Inferior parietal cortex (tissue), 1 donor: ENCODE results near the gene CNGB1.
"Not testable (repeated sequence)": the region's sequence is repeated elsewhere in the genome, so short reads cannot be mapped to it uniquely, and the experiment has no call there.

Experiments
- DNase-seq: peaks from one replicate; pipeline ENCODE4 v3.0.0-alpha.2; 2016; ENCODE audit errors: extremely low spot score

CNGB1 gene

GRCh38 chr16:57997176-57997527 lies 26.2 kb upstream of the CNGB1 start:
- no peak for DNase-seq

DNA sequence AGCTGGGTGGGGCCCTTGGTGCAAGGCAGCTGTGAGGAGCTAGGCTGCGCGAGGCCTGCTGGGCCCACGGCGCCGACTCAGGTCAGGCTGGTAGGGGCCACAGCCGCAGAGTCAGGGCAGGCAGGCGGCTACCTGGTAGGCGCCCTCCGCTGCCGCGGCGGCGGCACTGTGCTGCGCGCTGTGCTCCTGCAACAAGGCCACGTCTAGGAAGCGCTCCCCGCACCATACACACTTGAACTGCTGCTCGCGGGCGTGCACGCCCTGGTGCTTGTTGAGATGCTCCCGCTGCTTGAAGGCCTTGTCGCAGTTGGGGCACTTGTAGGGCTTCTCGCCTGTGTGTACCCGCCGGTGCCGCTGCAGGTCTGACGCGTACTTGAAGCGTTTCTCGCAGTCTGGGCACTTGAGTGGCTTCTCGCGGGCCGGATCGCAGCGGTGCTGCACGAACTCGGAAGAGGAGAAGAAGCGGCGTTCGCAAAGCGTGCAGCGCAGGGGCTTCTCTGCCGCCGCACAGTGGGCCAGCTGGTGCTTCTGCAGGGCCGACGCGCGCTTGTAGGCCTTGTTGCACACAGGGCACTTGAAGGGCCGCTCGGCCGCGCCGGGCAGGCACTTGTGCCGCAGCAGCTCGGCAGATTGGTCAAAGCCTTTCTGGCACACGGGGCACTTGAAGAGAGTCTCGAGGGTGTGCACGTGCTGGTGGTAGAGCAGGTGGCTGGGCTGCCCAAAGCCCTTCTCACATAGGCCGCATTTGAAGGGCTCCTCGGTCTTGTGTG lies 25.7 kb upstream of the CNGB1 start:
- DNase-seq: no peak

DNA sequence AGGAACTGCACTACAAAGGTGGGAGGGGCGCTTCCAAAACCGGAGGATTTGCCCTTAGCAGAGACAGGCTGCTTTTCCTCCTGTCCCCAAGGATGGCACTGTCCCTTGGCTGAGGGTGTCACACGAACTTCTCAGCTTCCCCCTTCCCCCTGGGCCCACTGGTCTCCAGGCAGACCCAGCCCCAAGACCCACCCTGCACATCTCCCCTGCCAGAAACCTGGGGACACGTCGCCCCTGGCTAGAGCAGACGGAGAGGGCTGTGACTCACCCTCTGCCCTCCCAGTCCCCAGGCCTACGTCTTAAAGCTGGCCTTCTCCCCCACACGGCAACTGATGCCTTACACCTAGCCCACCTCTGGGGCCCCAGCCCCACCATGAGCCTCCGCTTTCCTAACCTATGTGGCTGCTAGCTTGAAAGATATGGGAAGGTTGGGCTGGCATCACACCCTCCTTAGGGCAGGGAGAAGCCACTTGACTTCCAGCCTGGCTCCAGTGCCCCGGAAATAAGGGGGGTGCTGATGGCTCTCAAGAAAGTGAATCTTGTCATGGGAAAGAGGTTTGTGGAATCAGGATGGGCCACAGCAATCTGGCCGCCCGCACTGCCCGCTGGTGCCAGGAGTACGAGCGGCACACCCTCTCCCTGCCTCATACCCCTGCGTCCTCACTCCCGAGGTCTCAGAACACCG lies 24.9 kb upstream of the CNGB1 start:
- DNase-seq: no peak

DNA sequence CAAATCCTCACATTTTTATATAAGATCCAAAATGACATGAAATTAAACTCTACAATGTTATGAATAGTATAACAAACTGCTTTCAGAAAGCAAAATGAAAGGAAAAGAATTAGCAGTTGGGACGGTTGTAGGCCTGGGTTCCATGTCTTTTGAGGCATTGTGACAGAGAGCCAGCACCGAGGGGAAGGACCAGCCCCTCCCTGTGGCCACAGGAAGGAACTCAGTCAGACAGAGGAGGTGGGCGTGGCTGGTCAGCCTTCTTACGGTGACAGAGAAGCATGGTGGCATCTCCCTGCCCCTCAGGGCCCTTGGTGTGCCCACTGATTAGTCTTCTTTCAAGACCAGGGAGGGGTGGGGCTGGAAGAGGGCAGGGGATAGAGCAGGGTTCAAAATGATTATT lies 23.9 kb upstream of the CNGB1 start:
- no peak for DNase-seq

DNA sequence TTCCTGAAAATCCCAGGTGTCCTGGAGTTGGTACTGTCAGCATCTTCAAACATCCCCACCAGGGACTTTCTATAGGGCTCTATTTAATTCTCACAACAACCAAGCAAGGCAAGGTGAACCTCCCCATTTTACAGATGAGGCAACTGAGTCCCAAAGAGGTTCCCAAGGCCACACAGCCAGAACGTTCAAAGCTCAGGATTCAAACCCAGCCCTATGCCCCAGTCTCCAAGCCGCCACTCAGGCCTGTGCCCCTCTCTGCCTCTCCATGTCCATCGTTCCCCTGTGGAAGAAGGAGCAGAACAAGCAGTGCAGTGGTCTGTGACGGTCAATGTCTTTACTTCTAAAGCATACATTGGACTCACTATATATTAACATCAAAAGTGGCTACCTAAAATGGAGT lies 23.4 kb upstream of the CNGB1 start:
- DNase-seq: no peak

GRCh38 chr16:57993897-57994296 lies 23.0 kb upstream of the CNGB1 start:
- DNase-seq: no peak

- no peak for DNase-seq
Measured at GRCh38 chr16:57993438-57993837, 22.5 kb upstream of the CNGB1 start.

DNA sequence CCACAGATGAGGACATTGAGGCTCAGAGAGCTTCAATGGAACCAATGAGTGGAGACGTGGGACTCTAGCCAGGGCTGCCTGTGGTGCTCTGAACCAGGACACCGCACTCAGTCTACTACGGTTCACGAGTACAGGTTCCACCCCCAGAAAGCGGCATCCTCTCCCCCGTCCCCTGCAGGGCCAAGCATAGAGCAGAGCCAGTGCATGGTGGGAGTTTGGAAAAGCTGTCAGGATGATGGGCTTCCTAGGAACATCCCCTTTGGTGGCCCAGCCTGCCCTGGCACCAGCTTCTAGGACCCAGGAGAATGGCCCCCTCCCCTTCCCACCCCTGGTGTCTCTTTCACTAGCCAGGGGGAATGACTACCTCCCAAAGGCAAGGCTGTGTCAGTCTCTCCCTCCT lies 21.2 kb upstream of the CNGB1 start:
- DNase-seq: no peak

DNA sequence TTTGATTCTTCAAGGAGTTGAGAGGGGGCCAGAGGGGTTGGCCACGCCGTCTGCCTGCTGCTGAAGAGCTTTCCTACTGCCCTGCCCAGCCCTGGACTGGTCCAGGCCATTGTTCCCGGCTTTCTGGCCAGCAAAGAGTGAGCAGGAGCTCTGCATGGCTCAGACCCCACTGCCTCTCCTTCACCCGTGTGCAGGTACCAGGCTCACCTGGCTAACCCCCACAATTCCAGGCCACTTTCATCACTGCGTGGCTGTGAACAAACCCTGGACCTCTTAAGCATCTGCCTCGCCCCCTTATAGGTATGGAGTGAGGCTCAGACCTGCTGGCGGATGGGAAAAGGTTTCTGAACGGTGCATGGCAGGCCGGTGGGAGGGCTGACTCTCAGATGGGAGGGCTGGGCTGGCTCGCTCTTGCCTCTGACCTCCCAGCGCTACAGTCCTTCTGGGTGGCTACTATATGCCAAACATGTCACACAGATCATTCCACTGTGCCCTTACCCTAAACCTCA lies 20.7 kb upstream of the CNGB1 start:
- no peak for DNase-seq

- DNase-seq: no peak
Measured at GRCh38 chr16:57988929-57989328, 18.0 kb upstream of the CNGB1 start.

DNA sequence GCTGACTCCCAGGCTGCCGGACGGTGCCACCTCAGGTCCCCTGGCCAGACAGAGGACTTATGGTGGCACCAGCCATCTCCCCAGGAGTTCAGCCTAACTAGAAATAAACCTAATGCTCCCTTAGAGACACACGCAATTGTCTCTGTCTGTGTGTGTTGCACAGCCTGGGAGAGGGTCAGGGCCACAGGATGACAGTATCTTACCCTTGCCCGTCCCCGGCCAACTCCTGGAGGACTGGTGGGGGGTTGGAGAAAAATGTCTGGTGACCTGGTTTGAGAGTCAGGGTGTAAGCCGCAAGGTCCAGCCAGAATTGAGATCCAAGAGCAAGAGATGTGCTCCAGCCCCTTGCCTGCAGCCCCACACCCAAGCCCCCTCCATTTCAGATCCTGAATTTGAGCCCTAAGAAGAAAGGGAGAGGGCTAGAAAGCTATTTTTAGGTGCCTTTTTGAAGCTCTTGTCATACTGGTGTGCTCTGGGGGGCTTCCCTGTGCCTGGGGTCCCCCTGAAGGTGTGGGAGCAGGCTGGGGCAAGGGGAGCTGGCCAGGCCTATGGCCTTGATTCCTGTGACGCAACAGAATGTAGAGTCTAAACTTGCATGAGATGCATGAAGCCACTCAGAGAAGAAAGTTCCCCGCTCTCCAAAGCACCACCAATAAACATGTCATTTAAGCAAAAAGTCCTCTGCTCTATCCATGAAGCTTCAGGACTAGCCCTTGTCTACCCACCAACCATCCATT lies 16.7 kb upstream of the CNGB1 start:
- DNase-seq: no peak

GRCh38 chr16:57986196-57986595 lies 15.3 kb upstream of the CNGB1 start:
- DNase-seq: no peak

DNA sequence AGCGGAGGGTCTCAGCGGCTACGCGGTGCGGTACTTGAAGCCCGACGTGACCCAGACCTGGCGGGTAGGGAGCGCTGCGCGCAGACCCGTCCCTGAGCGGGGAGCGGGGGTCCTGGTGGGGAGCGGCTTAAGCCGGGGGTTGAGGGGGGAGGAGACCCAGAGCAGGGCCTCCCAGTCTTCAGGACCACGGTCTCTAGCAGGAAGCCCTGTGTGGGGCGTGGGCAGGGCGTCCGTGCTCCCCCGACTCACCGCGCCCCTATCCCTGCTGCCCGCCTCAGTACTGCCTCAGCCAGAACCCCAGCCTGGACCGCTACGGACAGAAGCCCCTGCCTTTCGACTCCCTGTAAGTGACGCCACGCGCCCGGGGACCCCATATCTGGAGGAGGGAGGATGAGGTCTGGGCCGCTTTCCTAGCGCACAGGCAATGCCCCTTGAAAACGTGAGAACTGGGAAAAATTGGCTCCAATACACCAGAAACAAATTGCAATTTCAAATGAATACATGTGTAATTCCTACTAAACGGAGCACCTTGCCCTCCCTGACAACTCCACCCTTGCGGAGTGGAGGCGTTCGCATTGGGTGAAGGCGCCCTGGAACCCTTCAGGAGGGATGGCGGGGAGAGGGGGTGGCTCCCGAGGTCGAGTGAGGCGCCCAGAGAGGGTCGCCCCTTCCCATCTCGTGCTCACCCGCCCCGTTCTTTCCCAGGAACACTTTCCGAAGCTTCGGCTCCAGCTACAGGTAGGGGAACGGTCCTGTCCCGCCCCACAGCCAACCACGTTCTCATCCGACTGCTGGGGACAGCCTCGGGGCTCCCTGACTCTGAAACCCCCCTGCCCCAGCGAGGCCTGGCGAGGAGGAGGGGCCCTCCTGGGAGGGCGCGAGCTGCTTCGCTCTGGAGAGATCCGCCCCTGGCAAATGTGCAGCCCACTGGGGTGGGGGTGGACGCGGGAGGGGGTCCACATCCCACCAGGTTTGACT lies 14.6 kb upstream of the CNGB1 start:
- DNase-seq: no peak

DNA sequence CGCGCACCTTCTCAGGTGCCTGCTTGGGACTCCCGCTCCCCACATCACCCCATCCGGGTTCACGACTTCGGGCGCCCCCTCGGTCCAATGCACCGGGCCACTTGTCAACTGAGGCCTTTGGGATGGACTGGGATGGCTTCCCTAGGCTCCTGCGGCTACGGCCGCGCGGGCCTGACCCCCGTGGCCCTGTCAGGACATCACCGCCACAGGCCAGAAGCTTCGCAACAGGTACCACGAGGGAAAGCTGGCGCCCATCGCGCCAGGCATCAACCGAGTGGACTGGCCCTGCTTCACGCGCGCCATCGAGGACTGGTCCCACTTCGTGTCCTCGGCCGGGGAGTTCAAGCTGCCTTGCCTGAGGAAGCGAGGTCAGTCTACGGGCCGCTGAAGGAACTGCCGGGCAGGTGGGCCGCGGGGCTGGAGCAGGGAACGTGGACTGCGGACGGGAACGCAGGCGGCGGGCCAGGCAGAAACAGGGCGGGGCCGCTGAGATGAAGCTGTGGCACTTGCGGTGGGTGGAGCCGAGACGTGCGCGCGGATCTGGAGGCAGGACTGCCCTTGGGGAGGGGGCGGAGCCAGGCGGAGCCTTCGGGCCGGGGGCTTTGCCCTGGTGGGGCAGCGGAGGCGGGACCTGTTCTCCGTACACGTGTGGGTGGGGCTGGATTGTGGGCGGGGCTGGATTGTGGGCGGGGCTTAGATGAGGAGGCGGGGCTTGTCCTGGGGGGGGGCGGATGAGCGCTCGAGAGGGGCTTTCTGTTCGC lies 13.7 kb upstream of the CNGB1 start:
- no peak for DNase-seq

GRCh38 chr16:57982385-57982784 lies 11.5 kb upstream of the CNGB1 start:
- DNase-seq: no peak

GRCh38 chr16:57981636-57982035 lies 10.7 kb upstream of the CNGB1 start:
- no peak for DNase-seq

- no peak for DNase-seq
Measured at GRCh38 chr16:57979006-57979585, 8.2 kb upstream of the CNGB1 start.

- not testable (repeated sequence) for DNase-seq
Measured at GRCh38 chr16:57978070-57978465, 7.1 kb upstream of the CNGB1 start.

DNA sequence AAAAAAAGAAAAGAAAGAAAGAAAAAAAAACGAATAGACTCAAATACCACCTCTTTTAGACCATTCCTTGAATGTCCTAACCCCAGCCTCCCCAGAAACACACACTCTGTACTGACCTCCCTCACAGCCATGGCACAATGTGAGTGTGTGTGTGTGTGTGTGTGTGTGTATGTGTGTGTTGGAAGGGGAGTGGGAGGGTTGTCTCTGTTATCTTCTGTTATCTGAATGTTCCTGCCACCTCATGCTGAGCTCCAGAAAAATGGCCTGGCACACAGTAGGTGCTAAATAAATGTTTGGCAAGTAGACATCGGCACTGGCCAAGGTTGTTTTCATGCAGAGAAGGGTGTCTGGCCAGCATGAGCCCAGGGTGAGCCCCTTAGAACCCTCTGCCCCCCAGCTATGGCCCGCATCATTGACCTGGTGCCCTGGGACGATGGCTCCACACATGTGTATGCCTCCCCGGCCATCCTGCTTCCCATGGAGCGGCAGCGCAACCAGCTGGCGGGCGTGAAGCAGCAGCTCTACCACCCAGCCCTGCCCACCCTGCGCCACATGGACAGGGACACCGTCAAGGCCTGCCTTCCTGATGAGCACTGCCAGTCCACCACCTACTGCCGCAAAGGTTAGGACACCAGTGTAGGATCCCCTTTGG lies 6.6 kb upstream of the CNGB1 start:
- no peak for DNase-seq

- DNase-seq: peak; percentile 69
Measured at GRCh38 chr16:57976331-57976796, 5.4 kb upstream of the CNGB1 start.
